GM12872 (cell line): Measurements from ENCODE around the gene SLC4A2.

ENCODE experiments used
- CTCF ChIP-seq: IDR thresholded peaks from 3 replicates; pipeline ENCODE4 v1.5.1; 2011; ENCODE audit warnings: low read depth, mild to moderate bottlenecking, low read length, moderate library complexity; ENCODE audit not compliant: insufficient read depth

The SLC4A2 gene

GRCh38 chr7:151056666-151057505 is 2.5 kb upstream of the SLC4A2 start:
- TF ChIP-seq CTCF = no peak

- no peak for TF ChIP-seq CTCF
Measured at GRCh38 chr7:151057506-151057988, 1.8 kb upstream of the SLC4A2 start, which contains the start of gene CDK5. Gene CDK5 (minus strand): TSS chr7:151057897. CDS start chr7:151057848, 49 bp downstream.

GRCh38 chr7:151057989-151058780 is 1.2 kb upstream of the SLC4A2 start:
- no peak for TF ChIP-seq CTCF

GRCh38 chr7:151058781-151059366 is 515 bp upstream of the SLC4A2 start:
- TF ChIP-seq CTCF = no peak

GRCh38 chr7:151060113-151060415 is 675 bp downstream of the SLC4A2 start:
- no peak for TF ChIP-seq CTCF

- peak; percentile 25; the same call in 1 of the 3 replicates for TF ChIP-seq CTCF
Measured at GRCh38 chr7:151060416-151061212, 1.2 kb downstream of the SLC4A2 start.
